SK-N-MC (cell line): Measurements from ENCODE around the gene PREX1.

ENCODE experiments used
- EZH2 ChIP-seq: fragments of 200-600 bp; sonication (generic); IDR thresholded peaks from one replicate; pipeline ENCODE4 v1.6.1; 2017; ENCODE audit warnings: antibody characterized with exemption
- FOXP2 ChIP-seq: optimal IDR thresholded peaks from 2 replicates; pipeline ENCODE3; 2011; ENCODE audit warnings: mild to moderate bottlenecking, moderate library complexity; ENCODE audit not compliant: insufficient read depth; ENCODE audit errors: extremely low read length, control extremely low read depth
- POLR2AphosphoS5 ChIP-seq: IDR thresholded peaks from 2 replicates; pipeline ENCODE4 v1.6.1; 2012; ENCODE audit warnings: mild to moderate bottlenecking, low read depth, low read length, borderline replicate concordance

GRCh38 chr20:48774696-48775095 lies 53.1 kb downstream of the PREX1 start:
- TF ChIP-seq EZH2 (no peak), POLR2AphosphoS5 (no peak), FOXP2 (no peak)
